ENCODE results near the gene TAS2R20.

- no peak for TF ChIP-seq ZBTB33 (IDR thresholded peaks at IDR 0.05; ENCODE audit: borderline replicate concordance, low read depth)
- no peak for TF ChIP-seq CTCF (IDR thresholded peaks at IDR 0.05)
- TF ChIP-seq TAF1 (IDR thresholded peaks at IDR 0.05; ENCODE audit: borderline replicate concordance, low read depth, low read length): no peak
- no peak for TF ChIP-seq NRF1 (IDR thresholded peaks at IDR 0.05; ENCODE audit: low read depth, low read length)
- TF ChIP-seq RCOR1 (IDR thresholded peaks at IDR 0.05; ENCODE audit: low read length): no peak
- no peak for TF ChIP-seq CHD2 (IDR thresholded peaks at IDR 0.05; ENCODE audit: low read length, partially characterized antibody)
- no peak for TF ChIP-seq MXI1 (IDR thresholded peaks at IDR 0.05; ENCODE audit: low read depth, low read length)
- no peak for TF ChIP-seq GABPA (IDR thresholded peaks at IDR 0.05; ENCODE audit: low read depth)
- TF ChIP-seq MEF2A (IDR thresholded peaks at IDR 0.05; ENCODE audit: borderline replicate concordance, low read depth): no peak
Observed at GRCh38 chr12:10968765-10969456, 29.2 kb downstream of the TAS2R20 start.
